OCI-LY7 (cell line): ENCODE results near the gene SNHG17.

ENCODE experiments used
- EZH2phosphoT487 ChIP-seq: fragments of 200-600 bp; sonication (generic); IDR thresholded peaks from 2 replicates; pipeline ENCODE4 v1.6.1; 2018; ENCODE audit warnings: low read depth, borderline replicate concordance, mild to moderate bottlenecking, mixed run types, antibody characterized with exemption, low read length, moderate library complexity, mixed read lengths
- TF ChIP-seq, protein P1 (sequence below): fragments of 200-600 bp; sonication (generic); conservative IDR thresholded peaks from 2 replicates; pipeline ENCODE4 v1.5.1; 2014; ENCODE audit warnings: mild to moderate bottlenecking, antibody characterized with exemption, low read length, moderate library complexity, mixed read lengths

DNA sequence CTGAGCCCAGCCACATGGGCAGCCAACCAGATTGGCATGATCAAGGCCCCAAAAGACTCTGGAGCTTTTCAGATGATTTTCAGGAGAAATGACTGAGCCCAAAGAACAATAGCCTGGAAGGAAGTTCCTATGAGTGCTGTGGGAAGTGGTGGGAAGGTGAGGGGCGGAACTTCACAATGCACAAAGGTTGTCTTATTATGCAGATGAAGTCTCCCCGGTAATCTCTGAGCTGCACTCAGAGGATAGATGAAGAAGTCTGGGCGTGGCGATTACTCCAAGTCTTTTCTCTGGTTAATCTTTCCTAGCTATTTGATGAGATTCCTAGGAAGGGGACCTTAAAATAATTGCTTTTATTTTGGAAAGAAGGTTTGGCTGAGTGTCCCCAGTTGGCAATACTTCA lies 52.0 kb downstream of the SNHG17 start:
- TF ChIP-seq, protein P1, sequence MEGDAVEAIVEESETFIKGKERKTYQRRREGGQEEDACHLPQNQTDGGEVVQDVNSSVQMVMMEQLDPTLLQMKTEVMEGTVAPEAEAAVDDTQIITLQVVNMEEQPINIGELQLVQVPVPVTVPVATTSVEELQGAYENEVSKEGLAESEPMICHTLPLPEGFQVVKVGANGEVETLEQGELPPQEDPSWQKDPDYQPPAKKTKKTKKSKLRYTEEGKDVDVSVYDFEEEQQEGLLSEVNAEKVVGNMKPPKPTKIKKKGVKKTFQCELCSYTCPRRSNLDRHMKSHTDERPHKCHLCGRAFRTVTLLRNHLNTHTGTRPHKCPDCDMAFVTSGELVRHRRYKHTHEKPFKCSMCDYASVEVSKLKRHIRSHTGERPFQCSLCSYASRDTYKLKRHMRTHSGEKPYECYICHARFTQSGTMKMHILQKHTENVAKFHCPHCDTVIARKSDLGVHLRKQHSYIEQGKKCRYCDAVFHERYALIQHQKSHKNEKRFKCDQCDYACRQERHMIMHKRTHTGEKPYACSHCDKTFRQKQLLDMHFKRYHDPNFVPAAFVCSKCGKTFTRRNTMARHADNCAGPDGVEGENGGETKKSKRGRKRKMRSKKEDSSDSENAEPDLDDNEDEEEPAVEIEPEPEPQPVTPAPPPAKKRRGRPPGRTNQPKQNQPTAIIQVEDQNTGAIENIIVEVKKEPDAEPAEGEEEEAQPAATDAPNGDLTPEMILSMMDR = no peak
- no peak for TF ChIP-seq EZH2phosphoT487
